NCI-H2171 (cell line): ENCODE results near the gene LRSAM1.

Experiments
- DNase-seq: peaks from one replicate; lab custom pipeline; 2025; lab: John Stamatoyannopoulos, UW

Gene LRSAM1

GRCh38 chr9:127498298-127498697 lies 47.0 kb downstream of the LRSAM1 start:
- DNase-seq, result no peak

- DNase-seq, result peak; percentile 44
These were observed 49.1 kb downstream of the LRSAM1 start for GRCh38 chr9:127500399-127500798.

GRCh38 chr9:127500862-127501261 lies 49.6 kb downstream of the LRSAM1 start:
- DNase-seq, result no peak

GRCh38 chr9:127501821-127502343 lies 50.6 kb downstream of the LRSAM1 start:
- DNase-seq, result no peak

GRCh38 chr9:127502706-127503378 lies 51.5 kb downstream of the LRSAM1 start:
- no peak for DNase-seq

GRCh38 chr9:127503379-127503921 lies 52.1 kb downstream of the LRSAM1 start:
- DNase-seq, result no peak

- DNase-seq, result peak; percentile 73
These were observed 52.9 kb downstream of the LRSAM1 start for GRCh38 chr9:127503947-127504886.

- no peak for DNase-seq
These were observed 53.6 kb downstream of the LRSAM1 start for GRCh38 chr9:127504887-127505251.

- no peak for DNase-seq
These were observed 54.2 kb downstream of the LRSAM1 start for GRCh38 chr9:127505396-127506116.

GRCh38 chr9:127506117-127506813 lies 55.0 kb downstream of the LRSAM1 start:
- no peak for DNase-seq

- no peak for DNase-seq
These were observed 55.8 kb downstream of the LRSAM1 start for GRCh38 chr9:127506814-127507750.

GRCh38 chr9:127507751-127508648 lies 56.7 kb downstream of the LRSAM1 start:
- DNase-seq, result no peak

GRCh38 chr9:127508901-127509260 lies 57.6 kb downstream of the LRSAM1 start:
- DNase-seq, result no peak

GRCh38 chr9:127509261-127509954 lies 58.1 kb downstream of the LRSAM1 start:
- no peak for DNase-seq

GRCh38 chr9:127509955-127510299 lies 58.6 kb downstream of the LRSAM1 start:
- no peak for DNase-seq

GRCh38 chr9:127514468-127514867 lies 63.2 kb downstream of the LRSAM1 start:
- no peak for DNase-seq

GRCh38 chr9:127516835-127517607 lies 65.7 kb downstream of the LRSAM1 start:
- DNase-seq, result no peak

GRCh38 chr9:127517620-127518019 lies 66.3 kb downstream of the LRSAM1 start:
- DNase-seq, result no peak
